H1 (cell line): Measurements from ENCODE around the gene GLIPR2. TPM values are rescaled to one million over a fixed set of nuclear protein-coding genes. Genes with fewer than 3 reads are reported as not detected.

Source experiments
- ASH2L ChIP-seq: fragments of 200-600, 300-600 bp; sonication (generic); IDR thresholded peaks from one replicate; pipeline ENCODE4 v1.7.1; 2017; ENCODE audit warnings: low read length
- polyA plus RNA-seq, 7 experiments: library from polyadenylated mRNA; depleted of rRNA in 3 of 7; stranded (reverse) in 5 of 7; unstranded in 2 of 7; fragments of >200 nt in 5 of 7; fragments of 200-250 nt in 2 of 7; gene quantifications; 1 replicate in 5 of 7; 2 replicates in 1 of 7; 4 replicates in 1 of 7; pipeline versions ENCODE4 v1.2.1 to v1.2.3, GENCODE V29; 2011 to 2013; ENCODE audit warnings: missing spikeins in 2 of 7, mixed read lengths in 2 of 7
- total RNA-seq: library from RNA; stranded (reverse); fragmentation: NEBNext Ultra II Directional; extraction: Animal tissue kit (Norgen Biotek cat#: 25700); gene quantifications from 2 replicates; pipeline ENCODE4 v1.2.1, GENCODE V29; 2021

Gene GLIPR2
- total and polyA plus RNA-seq, 2 of the 8 experiments (the other 6 are each of a cell fraction or from before 2014, with no cell fraction given): 7.9 to 12.0 TPM

DNA sequence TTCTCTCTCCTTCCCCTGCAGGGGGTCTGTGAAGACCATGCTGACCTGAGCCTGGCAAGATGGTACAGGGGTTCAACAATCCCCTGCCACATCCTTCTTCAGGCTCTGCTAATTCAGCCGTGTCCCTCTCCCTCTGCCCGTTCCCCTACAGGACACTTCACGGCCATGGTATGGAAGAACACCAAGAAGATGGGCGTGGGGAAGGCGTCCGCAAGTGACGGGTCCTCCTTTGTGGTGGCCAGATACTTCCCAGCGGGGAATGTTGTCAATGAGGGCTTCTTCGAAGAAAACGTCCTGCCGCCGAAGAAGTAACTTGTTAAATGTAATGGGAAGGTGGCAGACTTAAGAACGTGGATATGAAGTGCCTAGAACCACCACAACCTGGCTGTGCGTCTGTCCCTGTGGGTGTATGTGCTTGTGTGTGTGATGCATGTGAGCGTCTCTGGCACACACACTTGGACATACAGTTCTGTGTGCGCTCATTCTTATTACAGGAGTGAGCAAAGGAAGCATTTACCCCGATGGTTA, 25.7 kb downstream of the GLIPR2 start (continued):
- TF ChIP-seq ASH2L: no peak
